H9 (cell line): ENCODE results near the gene CADM3. TPM values are rescaled to one million over a fixed set of nuclear protein-coding genes. Genes with fewer than 3 reads are reported as not detected.
A peak's percentile ranks its signal among the peaks of the same experiment; 100 is the strongest.

Experiments used
- DNase-seq: peaks from one replicate; pipeline ENCODE4 v3.0.0-alpha.2; 2017
- H2AFZ ChIP-seq: one replicate; pipeline ENCODE4 v1.6.1; 2013; ENCODE audit warnings: mild to moderate bottlenecking, low read length, control low read depth, moderate library complexity
- H2AK5ac ChIP-seq: 2 replicates; pipeline ENCODE4 v1.6.1; 2013; ENCODE audit warnings: low read length, control low read depth, mixed read lengths; ENCODE audit not compliant: insufficient read length
- H2BK120ac ChIP-seq: one replicate; pipeline ENCODE4 v1.6.1; 2013; ENCODE audit warnings: low read depth, mild to moderate bottlenecking, low read length, control low read depth, inconsistent platforms; ENCODE audit not compliant: poor library complexity, severe bottlenecking
- H2BK12ac ChIP-seq: 2 replicates; pipeline ENCODE4 v1.6.1; 2013; ENCODE audit warnings: low read length, control low read depth, mixed read lengths, low read depth; ENCODE audit not compliant: insufficient read length
- H2BK15ac ChIP-seq: 2 replicates; pipeline ENCODE4 v1.6.1; 2013; ENCODE audit warnings: low read depth, low read length, control low read depth
- H2BK20ac ChIP-seq: one replicate; pipeline ENCODE4 v1.6.1; 2013; ENCODE audit warnings: low read depth, mild to moderate bottlenecking, low read length, control low read depth, inconsistent platforms; ENCODE audit not compliant: poor library complexity, severe bottlenecking
- H2BK5ac ChIP-seq: 2 replicates; pipeline ENCODE4 v1.6.1; 2013; ENCODE audit warnings: low read length, control low read depth, mixed read lengths; ENCODE audit not compliant: insufficient read length
- H3K14ac ChIP-seq: 2 replicates; pipeline ENCODE4 v1.6.1; 2013; ENCODE audit warnings: low read length, control low read depth; ENCODE audit not compliant: insufficient read depth
- H3K18ac ChIP-seq: 2 replicates; pipeline ENCODE4 v1.6.1; 2013; ENCODE audit warnings: low read depth, mild to moderate bottlenecking, mixed read lengths, low read length, control low read depth; ENCODE audit not compliant: insufficient read length
- H3K23ac ChIP-seq: 2 replicates; pipeline ENCODE4 v1.6.1; 2013; ENCODE audit warnings: low read length, control low read depth, mixed read lengths, low read depth; ENCODE audit not compliant: insufficient read length
- H3K23me2 ChIP-seq: 2 replicates; pipeline ENCODE4 v1.6.1; 2013; ENCODE audit warnings: low read depth, mild to moderate bottlenecking, mixed read lengths, low read length, control low read depth; ENCODE audit not compliant: insufficient read length, poor library complexity, severe bottlenecking
- H3K27ac ChIP-seq: 2 replicates; pipeline ENCODE4 v1.5.1; 2013; ENCODE audit warnings: low read length, control low read depth, mixed read lengths, low read depth; ENCODE audit not compliant: insufficient read length
- H3K27me3 ChIP-seq: 2 replicates; pipeline ENCODE4 v1.6.1; 2013; ENCODE audit warnings: low read length, control low read depth, inconsistent platforms; ENCODE audit not compliant: insufficient read depth
- H3K4ac ChIP-seq: 2 replicates; pipeline ENCODE4 v1.6.1; 2013; ENCODE audit warnings: low read depth, mild to moderate bottlenecking, control low read depth, inconsistent platforms, low read length, moderate library complexity
- H3K4me1 ChIP-seq: 2 replicates; pipeline ENCODE4 v1.6.1; 2013; ENCODE audit warnings: low read length, control low read depth, inconsistent platforms; ENCODE audit not compliant: insufficient read depth
- H3K4me2 ChIP-seq: 2 replicates; pipeline ENCODE4 v1.6.1; 2013; ENCODE audit warnings: low read length, control low read depth, mixed read lengths; ENCODE audit not compliant: insufficient read length, insufficient read depth
- H3K56ac ChIP-seq: 2 replicates; pipeline ENCODE4 v1.6.1; 2013; ENCODE audit warnings: low read depth, mild to moderate bottlenecking, mixed read lengths, low read length, control low read depth; ENCODE audit not compliant: insufficient read length
- H3K79me1 ChIP-seq: 2 replicates; pipeline ENCODE4 v1.6.1; 2013; ENCODE audit warnings: low read depth, mild to moderate bottlenecking, moderate library complexity, low read length, control low read depth, inconsistent platforms; ENCODE audit not compliant: insufficient read depth, poor library complexity, severe bottlenecking
- H3K79me2 ChIP-seq: 2 replicates; pipeline ENCODE4 v1.6.1; 2013; ENCODE audit warnings: low read length, control low read depth, inconsistent platforms; ENCODE audit not compliant: insufficient read depth
- H3K9ac ChIP-seq: 2 replicates; pipeline ENCODE4 v1.6.1; 2013; ENCODE audit warnings: low read length, control low read depth, mixed read lengths; ENCODE audit not compliant: insufficient read length; ENCODE audit errors: extremely low read depth
- H3K9me3 ChIP-seq: one replicate; pipeline ENCODE4 v1.6.1; 2013; ENCODE audit warnings: low read depth, low read length, inconsistent platforms; ENCODE audit not compliant: control insufficient read depth
- H3T11ph ChIP-seq: one replicate; pipeline ENCODE4 v1.6.1; 2013; ENCODE audit warnings: mild to moderate bottlenecking, low read length, control low read depth, inconsistent platforms
- H4K20me1 ChIP-seq: one replicate; pipeline ENCODE4 v1.6.1; 2013; ENCODE audit not compliant: control insufficient read depth, insufficient read length, insufficient read depth
- H4K5ac ChIP-seq: 2 replicates; pipeline ENCODE4 v1.6.1; 2013; ENCODE audit warnings: low read depth, mild to moderate bottlenecking, mixed read lengths, low read length, control low read depth; ENCODE audit not compliant: insufficient read length
- H4K8ac ChIP-seq: replicated peaks from 2 replicates; pipeline ENCODE4 v1.6.1; 2013; ENCODE audit warnings: low read length, control low read depth, mixed read lengths, low read depth; ENCODE audit not compliant: insufficient read length
- H4K91ac ChIP-seq: 2 replicates; pipeline ENCODE4 v1.6.1; 2013; ENCODE audit warnings: low read depth, mild to moderate bottlenecking, moderate library complexity, mixed read lengths, low read length, control low read depth; ENCODE audit not compliant: insufficient read length
- H3K27ac Mint-ChIP-seq, 3 experiments: 2 replicates in 2 of 3; 3 replicates in 1 of 3; pipeline ENCODE4 v1.8.0; 2020 to 2021; ENCODE audit warnings: mixed read lengths in 3 of 3, mild to moderate bottlenecking in 1 of 3, moderate library complexity in 1 of 3
- H3K27me3 Mint-ChIP-seq: 2 replicates; pipeline ENCODE4 v1.8.0; 2021; ENCODE audit warnings: low read depth, mild to moderate bottlenecking, moderate library complexity, mixed read lengths
- H3K36me3 Mint-ChIP-seq, 3 experiments: 2 replicates in 2 of 3; 3 replicates in 1 of 3; pipeline ENCODE4 v1.8.0; 2020 to 2021; ENCODE audit warnings: low read depth in 3 of 3, mixed read lengths in 3 of 3; ENCODE audit not compliant: insufficient read depth in 1 of 3
- H3K4me1 Mint-ChIP-seq, 2 experiments: 2 replicates each; pipeline ENCODE4 v1.8.0; 2020; ENCODE audit warnings: mixed read lengths in 2 of 2
- H3K4me3 Mint-ChIP-seq, 2 experiments: 2 replicates in 1 of 2; 3 replicates in 1 of 2; pipeline ENCODE4 v1.8.0; 2020 to 2021; ENCODE audit warnings: mild to moderate bottlenecking in 2 of 2, mixed read lengths in 2 of 2, moderate library complexity in 1 of 2
- H3K9me3 Mint-ChIP-seq, 2 experiments: 2 replicates in 1 of 2; 3 replicates in 1 of 2; pipeline ENCODE4 v1.8.0; 2020; ENCODE audit warnings: mild to moderate bottlenecking in 2 of 2, mixed read lengths in 2 of 2, moderate library complexity in 1 of 2
- WGBS: extraction: QIAGEN DNeasy Blood & Tissue Kit; methylation state at CpG from one replicate; pipeline ENCODE4 v1.1.7; 2013; ENCODE audit warnings: missing lambda C conversion rate, low lambda C conversion rate, mixed read lengths; ENCODE audit not compliant: insufficient read length; ENCODE audit errors: extremely low coverage; 5-methylcytosine and 5-hydroxymethylcytosine counted together
- total RNA-seq: library from RNA; stranded (reverse); gene quantifications from 2 replicates; pipeline ENCODE4 v1.2.1, GENCODE V29; 2021
- TF ChIP-seq, protein P1 (sequence below): fragments of 200-600 bp; sonication (generic); conservative IDR thresholded peaks from 3 replicates; pipeline ENCODE4 v1.8.0; 2021; ENCODE audit warnings: antibody characterized with exemption, mild to moderate bottlenecking

The CADM3 gene
- total RNA-seq, 1 experiment from 2014 or later: 5.6 TPM

DNA sequence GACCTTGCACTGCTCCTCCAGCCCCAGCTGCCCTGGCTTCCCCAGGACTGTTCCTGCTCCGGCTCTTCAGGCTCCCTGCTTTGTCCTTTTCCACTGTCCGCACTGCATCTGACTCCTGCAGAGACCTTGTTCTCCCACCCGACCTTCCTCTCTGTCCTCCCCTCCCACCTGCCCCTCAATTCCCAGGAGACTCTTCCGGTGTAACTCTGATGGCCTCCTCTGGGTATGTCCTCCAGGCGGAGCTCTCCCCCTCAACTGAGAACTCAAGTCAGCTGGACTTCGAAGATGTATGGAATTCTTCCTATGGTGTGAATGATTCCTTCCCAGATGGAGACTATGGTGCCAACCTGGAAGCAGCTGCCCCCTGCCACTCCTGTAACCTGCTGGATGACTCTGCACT, 33.8 kb downstream of the CADM3 start:
- H3K4ac ChIP-seq: no peak overlapping the region
- no peaks in the 10 kb centered on the region for H3K79me2 ChIP-seq
- no CpG with 5 or more reads among the region's 6 CpGs for WGBS
- no peaks in the 10 kb centered on the region for H3K27me3 ChIP-seq
- H2BK12ac ChIP-seq: no peak overlapping the region
- no peak overlapping the region for H2AK5ac ChIP-seq
- no peak overlapping the region for H3K4me2 ChIP-seq
- no peak overlapping the region for H2AFZ ChIP-seq
- H4K5ac ChIP-seq: no peak overlapping the region
- peaks cover 21 to 47% of the 10 kb centered on the region in 2 experiments for H3K4me1 Mint-ChIP-seq
- H3K9me3 Mint-ChIP-seq: no peaks in the 10 kb centered on the region
- no peaks in the 10 kb centered on the region for H3K23me2 ChIP-seq
- H3K56ac ChIP-seq: no peak overlapping the region
- H3K4me3 Mint-ChIP-seq: no peak overlapping the region
- no peak overlapping the region for H3K9ac ChIP-seq
- H3K27ac ChIP-seq: no peak overlapping the region
- H3T11ph ChIP-seq: no peak overlapping the region
- no peaks in the 10 kb centered on the region for H3K79me1 ChIP-seq
- H3K14ac ChIP-seq: no peak overlapping the region
- H3K23ac ChIP-seq: no peak overlapping the region
- no peak overlapping the region for H2BK20ac ChIP-seq
- H4K8ac ChIP-seq: no peak overlapping the region
- H3K27ac Mint-ChIP-seq: peak overlapping the region in 2 of 3 experiments; percentile 29 to 78; a peak in 2 of 7 replicates
- no peaks in the 10 kb centered on the region for H3K4me1 ChIP-seq
- H2BK5ac ChIP-seq: no peak overlapping the region
- peaks cover 24% of the 10 kb centered on the region for H3K27me3 Mint-ChIP-seq
- no peak overlapping the region for H2BK120ac ChIP-seq
- H3K18ac ChIP-seq: no peak overlapping the region
- H4K20me1 ChIP-seq: no peaks in the 10 kb centered on the region
- peak; percentile 73 for DNase-seq
- no peaks in the 10 kb centered on the region for H3K9me3 ChIP-seq
- H3K36me3 Mint-ChIP-seq: no peaks in the 10 kb centered on the region
- H4K91ac ChIP-seq: no peak overlapping the region
- no peak overlapping the region for H2BK15ac ChIP-seq
- TF ChIP-seq, protein P1, sequence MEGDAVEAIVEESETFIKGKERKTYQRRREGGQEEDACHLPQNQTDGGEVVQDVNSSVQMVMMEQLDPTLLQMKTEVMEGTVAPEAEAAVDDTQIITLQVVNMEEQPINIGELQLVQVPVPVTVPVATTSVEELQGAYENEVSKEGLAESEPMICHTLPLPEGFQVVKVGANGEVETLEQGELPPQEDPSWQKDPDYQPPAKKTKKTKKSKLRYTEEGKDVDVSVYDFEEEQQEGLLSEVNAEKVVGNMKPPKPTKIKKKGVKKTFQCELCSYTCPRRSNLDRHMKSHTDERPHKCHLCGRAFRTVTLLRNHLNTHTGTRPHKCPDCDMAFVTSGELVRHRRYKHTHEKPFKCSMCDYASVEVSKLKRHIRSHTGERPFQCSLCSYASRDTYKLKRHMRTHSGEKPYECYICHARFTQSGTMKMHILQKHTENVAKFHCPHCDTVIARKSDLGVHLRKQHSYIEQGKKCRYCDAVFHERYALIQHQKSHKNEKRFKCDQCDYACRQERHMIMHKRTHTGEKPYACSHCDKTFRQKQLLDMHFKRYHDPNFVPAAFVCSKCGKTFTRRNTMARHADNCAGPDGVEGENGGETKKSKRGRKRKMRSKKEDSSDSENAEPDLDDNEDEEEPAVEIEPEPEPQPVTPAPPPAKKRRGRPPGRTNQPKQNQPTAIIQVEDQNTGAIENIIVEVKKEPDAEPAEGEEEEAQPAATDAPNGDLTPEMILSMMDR: peak; percentile 52; the same call in 2 of the 3 replicates
